Measurements from ENCODE around the gene TNS3. TPM values are rescaled to one million over a fixed set of nuclear protein-coding genes. Genes with fewer than 3 reads are reported as not detected.

Gene TNS3
- polyA plus RNA-seq, 3 donors, result 5.2 to 30.3 (median 7.9) TPM

GRCh38 chr7:47482013-47482875 lies 99.7 kb downstream of the TNS3 start:
- peak; percentile 70 to 82 (median 75) for DNase-seq
- H3K4me3 Mint-ChIP-seq, result peak overlapping the region; percentile 44 to 53

GRCh38 chr7:47481541-47482012 lies 100.3 kb downstream of the TNS3 start:
- Histone ChIP-seq H3K4me3 (replicated peaks in 1 of 3; ENCODE audit: low read depth in 2 of 3, low read length in 3 of 3) (peak overlapping the region in 1 of 3 experiments; percentile 5), H2AFZ (ENCODE audit: insufficient read depth, low read depth, low read length, poor library complexity, severe bottlenecking) (no peak overlapping the region), H3K9me3 (replicated peaks in 1 of 2; ENCODE audit: control insufficient read depth in 1 of 2, insufficient read depth in 1 of 2, low read length in 2 of 2) (no peaks in the 10 kb centered on the region), H3K79me2 (ENCODE audit: insufficient read depth, low read length) (peaks cover 96% of the 10 kb centered on the region), H3K4me1 (ENCODE audit: control insufficient read depth in 1 of 2, insufficient read depth in 2 of 2, low read length in 2 of 2) (peaks cover 45 to 49% of the 10 kb centered on the region in 2 donors), H3K4me2 (replicated peaks; ENCODE audit: extremely low read depth, low read length, poor library complexity, severe bottlenecking) (no peak overlapping the region), H3K36me3 (replicated peaks in 1 of 2; ENCODE audit: control insufficient read depth in 1 of 2, insufficient read depth in 2 of 2, low read length in 2 of 2) (peaks cover 4 to 34% of the 10 kb centered on the region in 2 donors), H3K27ac (ENCODE audit: low read depth in 1 of 2, low read length in 2 of 2) (peak overlapping the region in 1 of 2 donors; percentile 63), H3K9ac (ENCODE audit: insufficient read depth, low read length, poor library complexity, severe bottlenecking) (no peak overlapping the region), H3K27me3 (ENCODE audit: control insufficient read depth in 2 of 2, insufficient read depth in 2 of 2, low read length in 2 of 2) (no peaks in the 10 kb centered on the region), H4K20me1 (ENCODE audit: insufficient read depth, low read length) (peaks cover 95% of the 10 kb centered on the region)
- Mint-ChIP-seq H3K36me3 (peaks cover 49 to 56% of the 10 kb centered on the region in 2 donors), H3K4me1 (peaks cover 58% of the 10 kb centered on the region), H3K4me3 (peak overlapping the region; percentile 53 to 63), H3K9me3 (no peaks in the 10 kb centered on the region), H3K27me3 (ENCODE audit: low read depth in 3 of 3) (peaks cover 0 to 3% (median 0%) of the 10 kb centered on the region in 3 donors), H3K27ac (peak overlapping the region in 6 of 7 donors; percentile 82 to 93 (median 86))
- TF ChIP-seq, protein P1, sequence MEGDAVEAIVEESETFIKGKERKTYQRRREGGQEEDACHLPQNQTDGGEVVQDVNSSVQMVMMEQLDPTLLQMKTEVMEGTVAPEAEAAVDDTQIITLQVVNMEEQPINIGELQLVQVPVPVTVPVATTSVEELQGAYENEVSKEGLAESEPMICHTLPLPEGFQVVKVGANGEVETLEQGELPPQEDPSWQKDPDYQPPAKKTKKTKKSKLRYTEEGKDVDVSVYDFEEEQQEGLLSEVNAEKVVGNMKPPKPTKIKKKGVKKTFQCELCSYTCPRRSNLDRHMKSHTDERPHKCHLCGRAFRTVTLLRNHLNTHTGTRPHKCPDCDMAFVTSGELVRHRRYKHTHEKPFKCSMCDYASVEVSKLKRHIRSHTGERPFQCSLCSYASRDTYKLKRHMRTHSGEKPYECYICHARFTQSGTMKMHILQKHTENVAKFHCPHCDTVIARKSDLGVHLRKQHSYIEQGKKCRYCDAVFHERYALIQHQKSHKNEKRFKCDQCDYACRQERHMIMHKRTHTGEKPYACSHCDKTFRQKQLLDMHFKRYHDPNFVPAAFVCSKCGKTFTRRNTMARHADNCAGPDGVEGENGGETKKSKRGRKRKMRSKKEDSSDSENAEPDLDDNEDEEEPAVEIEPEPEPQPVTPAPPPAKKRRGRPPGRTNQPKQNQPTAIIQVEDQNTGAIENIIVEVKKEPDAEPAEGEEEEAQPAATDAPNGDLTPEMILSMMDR (IDR thresholded peaks at IDR 0.05), result no peak
- intact Hi-C loops (cut with micrococcal nuclease), result loop anchor here (5.0 to 10.0 kb wide), 2 partner anchors 91 to 93 kb away; no protein-coding TSS in a partner anchor
- no peak for DNase-seq
- 94% methylated on average over 6 of the region's 7 CpGs for WGBS (ENCODE audit: insufficient coverage)

More at GRCh38 chr7:47482013-47482875, 99.7 kb downstream of the TNS3 start:
- no peak overlapping the region for H2AFZ ChIP-seq (ENCODE audit: insufficient read depth, low read depth, low read length, poor library complexity, severe bottlenecking)
- no peak overlapping the region for H3K4me2 ChIP-seq (replicated peaks; ENCODE audit: extremely low read depth, low read length, poor library complexity, severe bottlenecking)
- peaks cover 44 to 51% of the 10 kb centered on the region in 2 donors for H3K36me3 Mint-ChIP-seq
- H4K20me1 ChIP-seq (ENCODE audit: insufficient read depth, low read length), result peaks cover 95% of the 10 kb centered on the region
- peaks cover 2 to 33% of the 10 kb centered on the region in 2 donors for H3K36me3 ChIP-seq (replicated peaks in 1 of 2; ENCODE audit: control insufficient read depth in 1 of 2, insufficient read depth in 2 of 2, low read length in 2 of 2)
- peaks cover 41 to 44% of the 10 kb centered on the region in 2 donors for H3K4me1 ChIP-seq (ENCODE audit: control insufficient read depth in 1 of 2, insufficient read depth in 2 of 2, low read length in 2 of 2)
- peaks cover 54% of the 10 kb centered on the region for H3K4me1 Mint-ChIP-seq
- H3K27ac ChIP-seq (ENCODE audit: low read depth in 1 of 2, low read length in 2 of 2), result peak overlapping the region in 1 of 2 donors; percentile 63
- H3K79me2 ChIP-seq (ENCODE audit: insufficient read depth, low read length), result peaks cover 96% of the 10 kb centered on the region
- H3K9me3 Mint-ChIP-seq, result no peaks in the 10 kb centered on the region
- H3K27ac Mint-ChIP-seq, result peak overlapping the region; percentile 46 to 95 (median 87)
- H3K9ac ChIP-seq (ENCODE audit: insufficient read depth, low read length, poor library complexity, severe bottlenecking), result no peak overlapping the region
- 76% methylated on average over 4 of the region's 15 CpGs for WGBS (ENCODE audit: insufficient coverage)
- no peaks in the 10 kb centered on the region for H3K9me3 ChIP-seq (replicated peaks in 1 of 2; ENCODE audit: control insufficient read depth in 1 of 2, insufficient read depth in 1 of 2, low read length in 2 of 2)
- intact Hi-C loops (cut with micrococcal nuclease), result loop anchor here (5.0 to 10.0 kb wide), 2 partner anchors 90 to 93 kb away; no protein-coding TSS in a partner anchor
- H3K4me3 ChIP-seq (replicated peaks in 1 of 3; ENCODE audit: low read depth in 2 of 3, low read length in 3 of 3), result peak overlapping the region in 1 of 3 experiments; percentile 5
- peaks cover 0 to 2% (median 0%) of the 10 kb centered on the region in 3 donors for H3K27me3 Mint-ChIP-seq (ENCODE audit: low read depth in 3 of 3)
- H3K27me3 ChIP-seq (ENCODE audit: control insufficient read depth in 2 of 2, insufficient read depth in 2 of 2, low read length in 2 of 2), result no peaks in the 10 kb centered on the region
- TF ChIP-seq, protein P1 (IDR thresholded peaks at IDR 0.05), result no peak

Data from CD14-positive monocyte (primary cell).